ENCODE measurements around the gene RET. TPM values are rescaled to one million over a fixed set of nuclear protein-coding genes. Genes with fewer than 3 reads are reported as not detected.

RET gene
- total RNA-seq, 2 donors from 2014 or later: 1.2 to 3.5 TPM

DNA sequence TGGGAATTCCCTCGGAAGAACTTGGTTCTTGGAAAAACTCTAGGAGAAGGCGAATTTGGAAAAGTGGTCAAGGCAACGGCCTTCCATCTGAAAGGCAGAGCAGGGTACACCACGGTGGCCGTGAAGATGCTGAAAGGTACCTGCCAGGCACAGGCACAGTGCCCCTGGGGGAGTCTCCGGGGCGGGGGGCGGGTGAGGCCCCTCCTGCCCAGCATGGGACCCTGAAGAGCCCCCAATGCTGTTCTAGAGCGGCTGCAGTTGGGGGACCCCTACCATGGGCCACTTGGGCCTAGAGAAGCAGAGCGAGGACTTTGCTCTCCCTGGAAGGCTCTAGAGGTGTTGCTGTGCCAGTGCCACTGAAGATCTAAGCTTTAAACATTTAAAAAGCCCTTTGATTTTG lies 39.7 kb downstream of the RET start:
- H3K27ac Mint-ChIP-seq: no peak overlapping the region
- TF ChIP-seq, protein P1, sequence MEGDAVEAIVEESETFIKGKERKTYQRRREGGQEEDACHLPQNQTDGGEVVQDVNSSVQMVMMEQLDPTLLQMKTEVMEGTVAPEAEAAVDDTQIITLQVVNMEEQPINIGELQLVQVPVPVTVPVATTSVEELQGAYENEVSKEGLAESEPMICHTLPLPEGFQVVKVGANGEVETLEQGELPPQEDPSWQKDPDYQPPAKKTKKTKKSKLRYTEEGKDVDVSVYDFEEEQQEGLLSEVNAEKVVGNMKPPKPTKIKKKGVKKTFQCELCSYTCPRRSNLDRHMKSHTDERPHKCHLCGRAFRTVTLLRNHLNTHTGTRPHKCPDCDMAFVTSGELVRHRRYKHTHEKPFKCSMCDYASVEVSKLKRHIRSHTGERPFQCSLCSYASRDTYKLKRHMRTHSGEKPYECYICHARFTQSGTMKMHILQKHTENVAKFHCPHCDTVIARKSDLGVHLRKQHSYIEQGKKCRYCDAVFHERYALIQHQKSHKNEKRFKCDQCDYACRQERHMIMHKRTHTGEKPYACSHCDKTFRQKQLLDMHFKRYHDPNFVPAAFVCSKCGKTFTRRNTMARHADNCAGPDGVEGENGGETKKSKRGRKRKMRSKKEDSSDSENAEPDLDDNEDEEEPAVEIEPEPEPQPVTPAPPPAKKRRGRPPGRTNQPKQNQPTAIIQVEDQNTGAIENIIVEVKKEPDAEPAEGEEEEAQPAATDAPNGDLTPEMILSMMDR (conservative IDR thresholded peaks at IDR 0.05): no peak
- WGBS, 2 experiments (ENCODE audit: insufficient coverage in 1 of 2, insufficient read length in 1 of 2): 91 to 92% methylated on average over 7 to 10 of the region's 10 CpGs
- no peaks in the 10 kb centered on the region for H3K4me1 Mint-ChIP-seq
- H3K36me3 Mint-ChIP-seq (ENCODE audit: low read depth): no peaks in the 10 kb centered on the region
- H3K4me3 ChIP-seq (ENCODE audit: low read length): no peak overlapping the region
- no peak overlapping the region for H3K27ac ChIP-seq (ENCODE audit: low read depth, low read length)
- H3K4me3 Mint-ChIP-seq: no peak overlapping the region
- no peaks in the 10 kb centered on the region for H3K36me3 ChIP-seq (ENCODE audit: control insufficient read depth, insufficient read depth, low read length)
- no peak overlapping the region for H3K9ac ChIP-seq (ENCODE audit: extremely low read depth, low read length, poor library complexity, severe bottlenecking)
- DNase-seq: no peak
- H3K27me3 ChIP-seq (ENCODE audit: control insufficient read depth, insufficient read depth, low read length, poor library complexity, severe bottlenecking): no peaks in the 10 kb centered on the region
- no peaks in the 10 kb centered on the region for H3K9me3 ChIP-seq (ENCODE audit: control insufficient read depth, low read length)
- no peaks in the 10 kb centered on the region for H3K27me3 Mint-ChIP-seq (ENCODE audit: insufficient read depth)
- H3K9me3 Mint-ChIP-seq: no peaks in the 10 kb centered on the region
- no peaks in the 10 kb centered on the region for H3K4me1 ChIP-seq (ENCODE audit: control insufficient read depth, insufficient read depth, low read length)

- H3K36me3 ChIP-seq (ENCODE audit: control insufficient read depth, insufficient read depth, low read length): no peaks in the 10 kb centered on the region
- H3K36me3 Mint-ChIP-seq (ENCODE audit: low read depth): no peaks in the 10 kb centered on the region
- no peaks in the 10 kb centered on the region for H3K27me3 Mint-ChIP-seq (ENCODE audit: insufficient read depth)
- WGBS, 2 experiments (ENCODE audit: insufficient coverage in 1 of 2, insufficient read length in 1 of 2): 70 to 78% methylated on average over 6 to 9 of the region's 9 CpGs
- no peak overlapping the region for H3K27ac ChIP-seq (ENCODE audit: low read depth, low read length)
- DNase-seq: no peak
- TF ChIP-seq, protein P1 (conservative IDR thresholded peaks at IDR 0.05): no peak
- no peaks in the 10 kb centered on the region for H3K9me3 ChIP-seq (ENCODE audit: control insufficient read depth, low read length)
- no peak overlapping the region for H3K4me3 Mint-ChIP-seq
- no peaks in the 10 kb centered on the region for H3K4me1 Mint-ChIP-seq
- H3K9me3 Mint-ChIP-seq: no peaks in the 10 kb centered on the region
- H3K27ac Mint-ChIP-seq: no peak overlapping the region
- H3K4me1 ChIP-seq (ENCODE audit: control insufficient read depth, insufficient read depth, low read length): no peaks in the 10 kb centered on the region
- no peak overlapping the region for H3K9ac ChIP-seq (ENCODE audit: extremely low read depth, low read length, poor library complexity, severe bottlenecking)
- no peak overlapping the region for H3K4me3 ChIP-seq (ENCODE audit: low read length)
- no peaks in the 10 kb centered on the region for H3K27me3 ChIP-seq (ENCODE audit: control insufficient read depth, insufficient read depth, low read length, poor library complexity, severe bottlenecking)
Measured at GRCh38 chr10:43117031-43117776, 40.3 kb downstream of the RET start.

DNA sequence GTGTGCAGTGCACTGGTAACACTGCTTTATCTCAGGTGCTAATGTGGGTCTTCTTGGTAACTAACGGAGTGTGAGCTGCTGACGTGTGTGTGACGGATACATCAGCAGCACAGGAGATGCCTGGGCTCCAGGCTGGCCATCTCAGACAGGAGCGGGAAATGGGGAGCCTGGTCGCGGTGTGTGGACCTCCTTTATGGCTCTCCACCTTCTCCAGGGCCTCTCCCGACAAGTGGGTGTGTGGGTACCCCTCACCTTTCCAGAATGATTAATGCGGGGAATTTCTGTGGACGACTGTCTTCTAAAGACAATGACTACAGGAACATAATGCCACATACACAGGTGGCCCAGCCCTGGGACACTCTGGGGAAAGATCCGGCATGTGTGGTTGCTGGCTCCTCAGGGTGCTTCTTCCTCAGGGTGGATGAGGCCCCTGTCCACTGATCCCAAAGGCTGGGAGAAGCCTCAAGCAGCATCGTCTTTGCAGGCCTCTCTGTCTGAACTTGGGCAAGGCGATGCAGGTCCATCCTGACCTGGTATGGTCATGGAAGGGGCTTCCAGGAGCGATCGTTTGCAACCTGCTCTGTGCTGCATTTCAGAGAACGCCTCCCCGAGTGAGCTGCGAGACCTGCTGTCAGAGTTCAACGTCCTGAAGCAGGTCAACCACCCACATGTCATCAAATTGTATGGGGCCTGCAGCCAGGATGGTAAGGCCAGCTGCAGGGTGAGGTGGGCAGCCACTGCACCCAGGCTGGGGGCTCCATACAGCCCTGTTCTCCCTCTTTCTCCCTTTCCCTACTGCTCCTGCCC lies 41.1 kb downstream of the RET start:
- Mint-ChIP-seq H3K4me3 (no peak overlapping the region), H3K27me3 (ENCODE audit: insufficient read depth) (no peaks in the 10 kb centered on the region)

More for the DNA sequence above, 41.1 kb downstream of the RET start:
- Histone ChIP-seq H3K9ac (ENCODE audit: extremely low read depth, low read length, poor library complexity, severe bottlenecking) (no peak overlapping the region), H3K4me3 (ENCODE audit: low read length) (no peak overlapping the region), H3K27ac (ENCODE audit: low read depth, low read length) (no peak overlapping the region), H3K4me1 (ENCODE audit: control insufficient read depth, insufficient read depth, low read length) (no peaks in the 10 kb centered on the region), H3K36me3 (ENCODE audit: control insufficient read depth, insufficient read depth, low read length) (no peaks in the 10 kb centered on the region), H3K9me3 (ENCODE audit: control insufficient read depth, low read length) (no peaks in the 10 kb centered on the region), H3K27me3 (ENCODE audit: control insufficient read depth, insufficient read depth, low read length, poor library complexity, severe bottlenecking) (no peaks in the 10 kb centered on the region)
- Mint-ChIP-seq H3K4me1 (no peaks in the 10 kb centered on the region), H3K36me3 (ENCODE audit: low read depth) (no peaks in the 10 kb centered on the region), H3K9me3 (no peaks in the 10 kb centered on the region), H3K27ac (no peak overlapping the region)
- TF ChIP-seq, protein P1 (conservative IDR thresholded peaks at IDR 0.05): no peak
- DNase-seq: no peak
- WGBS, 2 experiments (ENCODE audit: insufficient coverage in 1 of 2, insufficient read length in 1 of 2): 89 to 93% methylated on average over 14 to 18 of the region's 18 CpGs
